GM18499 (cell line): ENCODE measurements around the gene KCNJ8.

ENCODE experiments used
- ATAC-seq: cut with Tn5 transposase; IDR thresholded peaks from one replicate; pipeline ENCODE4 v1.9.1; 2021; ENCODE audit warnings: moderate number of reproducible peaks; ENCODE audit not compliant: insufficient read depth, unreplicated experiment

Gene KCNJ8

GRCh38 chr12:21718944-21719650 lies 55.4 kb downstream of the KCNJ8 start:
- ATAC-seq = no peak

- ATAC-seq = no peak
Measured at GRCh38 chr12:21718403-21718802, 56.1 kb downstream of the KCNJ8 start.

- ATAC-seq = no peak
Measured at GRCh38 chr12:21717767-21718166, 56.7 kb downstream of the KCNJ8 start.

GRCh38 chr12:21715386-21715785 lies 59.1 kb downstream of the KCNJ8 start:
- ATAC-seq = no peak
